ENCODE data around the gene RNU1-2. TPM values are rescaled to one million over a fixed set of nuclear protein-coding genes. Genes with fewer than 3 reads are reported as not detected.
A peak's percentile ranks its signal among the peaks of the same experiment; 100 is the strongest.
"Not testable (repeated sequence)": the region's sequence is repeated elsewhere in the genome, so short reads cannot be mapped to it uniquely, and the experiment has no call there.

RNU1-2 gene
- total RNA-seq, 1 donor from 2014 or later, result 9,391 TPM

DNA sequence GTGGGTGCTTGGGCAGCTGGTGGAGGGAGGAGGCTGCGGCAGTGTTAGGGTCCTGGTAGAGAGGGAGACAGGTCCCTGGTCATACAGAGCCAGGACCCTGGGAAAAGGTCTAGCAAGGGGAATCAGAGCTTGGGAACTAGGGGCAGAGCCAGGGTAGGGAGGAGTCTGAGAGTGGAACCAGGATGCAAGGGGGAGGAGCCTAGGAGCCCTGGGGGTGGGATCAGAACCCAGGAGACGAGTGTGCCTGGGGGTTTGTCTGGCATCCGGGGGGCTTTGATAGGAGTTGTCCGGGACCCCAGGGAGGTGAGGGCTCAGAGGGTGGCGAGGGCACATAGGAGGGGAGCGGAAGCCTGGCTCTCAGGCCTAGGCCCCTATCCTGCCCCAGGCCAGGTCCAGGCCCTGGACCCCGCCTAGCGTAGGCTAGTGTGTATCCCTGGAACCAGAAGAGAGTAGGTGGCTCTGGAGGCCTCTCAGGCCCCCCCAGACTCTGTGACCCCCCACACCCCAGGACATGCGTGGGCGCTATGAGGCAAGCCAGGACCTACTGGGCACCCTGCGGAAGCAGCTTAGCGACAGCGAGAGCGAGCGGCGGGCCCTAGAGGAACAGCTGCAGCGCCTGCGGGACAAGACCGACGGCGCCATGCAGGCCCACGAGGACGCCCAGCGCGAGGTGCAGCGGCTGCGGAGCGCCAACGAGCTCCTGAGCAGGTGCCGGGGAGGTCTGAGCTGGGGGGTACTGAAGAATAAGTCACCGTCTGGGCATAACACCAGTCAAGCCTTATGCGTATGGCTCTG lies 43.8 kb downstream of the RNU1-2 start:
- DNase-seq; ATAC-seq (ENCODE audit: poor library complexity): not testable (repeated sequence)

GRCh38 chr1:16944038-16944437 lies 48.3 kb downstream of the RNU1-2 start:
- intact Hi-C loops (cut with DNase I), result no loop called here
- ATAC-seq (ENCODE audit: poor library complexity), result no peak
- DNase-seq, result no peak

More for the DNA sequence above, 43.8 kb downstream of the RNU1-2 start:
- intact Hi-C loops (cut with DNase I), result not testable (repeated sequence)

GRCh38 chr1:16945512-16945911 lies 49.7 kb downstream of the RNU1-2 start:
- DNase-seq; intact Hi-C loops (cut with DNase I): not testable (repeated sequence)
- ATAC-seq (ENCODE audit: poor library complexity), result peak; percentile 20

Small RNAs within 50 kb of the gene (microRNA-seq; reads per million reads assigned to microRNA genes)
- not detected for gene MIR3675

Other genes with a start within 250 kb of the RNU1-2 start
- gene RNU1-3, start 229.0 kb upstream of the RNU1-2 start, total RNA-seq, result 9,391 TPM
- gene RNU1-4, start 155.5 kb upstream of the RNU1-2 start, total RNA-seq, result 9,391 TPM
- 6.9 TPM for gene CROCC, start 26.0 kb downstream of the RNU1-2 start, total RNA-seq
- gene MFAP2, start 84.6 kb downstream of the RNU1-2 start, total RNA-seq, result 4.1 TPM
- gene ATP13A2, start 115.9 kb downstream of the RNU1-2 start, total RNA-seq, result 15.6 TPM
- gene SDHB, start 158.1 kb downstream of the RNU1-2 start, total RNA-seq, result 409 TPM
- gene PADI2, start 223.5 kb downstream of the RNU1-2 start, total RNA-seq, result 0.46 TPM

Data from Right ventricle myocardium superior (tissue), 1 donor.